ENCODE results near the gene TACC3. TPM values are rescaled to one million over a fixed set of nuclear protein-coding genes. Genes with fewer than 3 reads are reported as not detected.

TACC3 gene
- total RNA-seq, 1 donor from 2014 or later, result 18.1 TPM

DNA sequence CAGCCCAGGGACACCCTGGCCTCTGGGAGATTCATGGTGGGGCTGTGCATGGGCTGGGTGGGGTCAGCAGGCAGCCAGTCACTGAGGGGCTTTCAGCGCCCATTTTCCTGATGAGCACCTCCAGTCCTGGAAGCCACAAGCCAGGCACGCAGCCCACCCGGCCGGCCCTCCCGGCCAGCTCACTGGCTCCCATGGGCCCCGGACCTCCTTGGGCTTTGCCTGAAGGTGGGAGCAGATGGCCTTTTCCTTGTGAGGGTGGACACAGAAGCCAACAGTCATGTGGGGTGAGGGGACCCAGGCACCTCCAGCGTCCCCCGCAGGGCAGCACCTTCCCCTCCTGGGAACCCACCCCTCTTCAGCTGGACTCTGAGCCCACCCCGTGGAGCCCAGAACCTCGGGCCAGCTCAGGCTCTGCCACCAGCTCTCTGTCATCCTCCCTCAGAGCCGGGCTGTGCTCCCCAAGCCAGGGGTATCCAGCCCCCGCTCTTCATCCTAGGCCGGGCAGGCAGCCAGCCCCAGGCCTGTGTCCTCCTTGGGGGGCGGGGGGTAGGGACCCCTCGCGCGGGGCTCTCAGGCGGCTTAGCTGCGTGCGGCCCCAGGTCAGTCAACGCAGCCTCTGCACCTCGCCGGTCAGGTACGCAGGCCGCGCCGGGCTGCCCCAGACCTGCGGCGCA lies 71.0 kb downstream of the TACC3 start:
- DNase-seq (ENCODE audit: low read depth, low spot score), result no peak

DNA sequence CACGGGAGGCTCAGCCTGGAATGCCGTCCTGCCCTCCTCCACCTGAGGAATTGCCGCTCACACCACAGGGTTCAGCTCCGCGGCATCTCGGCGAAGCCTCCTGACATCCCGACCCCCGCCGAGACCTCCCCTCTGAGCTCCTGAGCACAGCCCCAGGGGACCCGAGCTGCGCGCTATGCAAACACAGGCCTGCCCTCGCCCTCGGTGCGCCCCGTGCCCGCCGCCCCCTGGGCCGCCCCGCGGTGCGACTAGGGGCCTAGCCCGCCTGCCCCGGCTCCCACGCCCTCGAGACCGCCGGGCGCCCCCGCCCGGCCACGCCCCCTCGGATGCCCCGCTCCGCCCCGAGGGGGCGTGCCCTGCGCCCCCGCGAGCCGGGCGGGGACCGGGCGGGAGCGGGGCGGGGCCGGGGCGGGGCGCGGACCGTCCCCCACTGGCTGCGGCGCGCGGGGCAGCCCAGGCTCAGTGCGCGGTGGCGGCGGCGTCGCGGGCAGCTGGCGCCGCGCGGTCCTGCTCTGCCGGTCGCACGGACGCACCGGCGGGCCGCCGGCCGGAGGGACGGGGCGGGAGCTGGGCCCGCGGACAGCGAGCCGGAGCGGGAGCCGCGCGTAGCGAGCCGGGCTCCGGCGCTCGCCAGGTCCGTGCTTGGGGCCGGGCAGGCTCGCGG lies 71.6 kb downstream of the TACC3 start, which contains the start of gene FGFR3:
Gene FGFR3, plus strand, starts transcription at position 462 of the 664 bp plus-strand sequence. CDS start 642 bp downstream, outside the sequence.
- no peak for DNase-seq (ENCODE audit: low read depth, low spot score)

DNA sequence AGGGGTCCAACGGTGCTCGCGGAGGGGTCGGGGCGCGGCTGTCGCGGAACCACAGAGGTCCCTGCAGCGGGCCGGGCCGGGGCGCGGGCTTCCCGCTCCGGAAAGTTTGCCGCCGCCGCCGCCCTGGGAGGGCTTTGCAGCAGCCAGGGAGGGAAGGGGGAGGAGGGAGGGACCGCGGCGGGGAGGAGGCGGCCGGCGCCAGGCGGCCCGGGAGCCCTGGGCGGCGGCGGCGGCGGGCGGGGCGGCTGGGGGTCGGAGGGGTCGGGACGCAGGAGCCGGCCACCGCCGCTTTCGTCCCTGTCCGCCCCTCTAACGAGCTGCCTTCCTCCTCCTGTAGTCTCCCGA lies 72.1 kb downstream of the TACC3 start:
- no peak for DNase-seq (ENCODE audit: low read depth, low spot score)

DNA sequence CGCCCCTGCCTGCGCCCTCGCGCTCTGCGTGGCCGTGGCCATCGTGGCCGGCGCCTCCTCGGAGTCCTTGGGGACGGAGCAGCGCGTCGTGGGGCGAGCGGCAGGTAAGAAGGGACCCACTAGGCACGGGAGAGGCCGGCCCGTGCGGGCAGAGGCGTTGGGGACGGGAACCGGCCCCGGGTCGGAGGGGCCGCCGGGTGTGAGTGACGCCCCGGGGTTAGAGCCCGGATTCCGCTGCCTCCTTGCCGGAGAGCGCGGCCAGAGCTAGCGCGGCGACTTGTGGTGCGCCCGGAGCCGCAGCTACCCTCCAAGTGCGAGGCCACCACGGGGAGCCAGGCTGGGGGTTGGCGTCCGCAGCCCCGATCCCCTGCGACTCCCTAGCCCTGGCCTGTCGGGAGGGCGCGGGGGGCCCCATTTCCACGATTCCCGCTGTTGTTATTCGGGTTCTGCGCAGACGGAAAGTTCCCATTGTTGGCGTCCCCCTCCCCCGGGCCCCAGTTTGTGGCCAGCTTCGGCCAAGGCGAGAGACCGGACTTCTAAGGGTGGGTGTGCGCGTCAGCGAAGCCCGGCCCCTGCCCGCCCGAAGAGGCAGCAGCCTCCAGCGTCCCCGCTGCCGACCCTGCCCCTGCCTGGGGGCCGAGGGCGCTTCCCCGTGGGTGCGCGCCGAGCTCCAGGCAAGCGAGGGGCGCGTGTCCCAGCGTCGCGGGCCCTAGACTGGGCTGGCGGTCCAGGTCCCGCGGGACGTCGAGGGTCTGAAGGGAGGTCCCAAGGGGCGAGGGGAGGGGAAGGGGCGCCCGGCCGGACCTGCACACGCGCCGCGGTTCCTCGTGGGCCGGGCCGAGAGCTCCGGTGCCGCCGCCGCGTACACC lies 72.9 kb downstream of the TACC3 start:
- no peak for DNase-seq (ENCODE audit: low read depth, low spot score)

Other genes starting within 250 kb of the TACC3 start
- 2.0 and 2.6 TPM in 2 replicates for gene FAM53A, start 37.2 kb upstream of the TACC3 start, total RNA-seq
- gene SLBP, start 9.2 kb upstream of the TACC3 start, total RNA-seq, result 83.0 and 86.7 TPM in 2 replicates
- 20.1 and 32.4 TPM in 2 replicates for gene TMEM129, start 198 bp upstream of the TACC3 start, total RNA-seq
- gene FGFR3, start 71.8 kb downstream of the TACC3 start, total RNA-seq, result 0.79 and 0.81 TPM in 2 replicates
- 117 and 140 TPM in 2 replicates for gene LETM1, start 134.6 kb downstream of the TACC3 start, total RNA-seq
- 65.1 and 109 TPM in 2 replicates for gene NSD2, start 149.9 kb downstream of the TACC3 start, total RNA-seq